Measurements from ENCODE around the gene PRKAR1B.

Gene PRKAR1B

GRCh38 chr7:569996-570800 is 156.9 kb downstream of the PRKAR1B start:
- no peak for DNase-seq

DNA sequence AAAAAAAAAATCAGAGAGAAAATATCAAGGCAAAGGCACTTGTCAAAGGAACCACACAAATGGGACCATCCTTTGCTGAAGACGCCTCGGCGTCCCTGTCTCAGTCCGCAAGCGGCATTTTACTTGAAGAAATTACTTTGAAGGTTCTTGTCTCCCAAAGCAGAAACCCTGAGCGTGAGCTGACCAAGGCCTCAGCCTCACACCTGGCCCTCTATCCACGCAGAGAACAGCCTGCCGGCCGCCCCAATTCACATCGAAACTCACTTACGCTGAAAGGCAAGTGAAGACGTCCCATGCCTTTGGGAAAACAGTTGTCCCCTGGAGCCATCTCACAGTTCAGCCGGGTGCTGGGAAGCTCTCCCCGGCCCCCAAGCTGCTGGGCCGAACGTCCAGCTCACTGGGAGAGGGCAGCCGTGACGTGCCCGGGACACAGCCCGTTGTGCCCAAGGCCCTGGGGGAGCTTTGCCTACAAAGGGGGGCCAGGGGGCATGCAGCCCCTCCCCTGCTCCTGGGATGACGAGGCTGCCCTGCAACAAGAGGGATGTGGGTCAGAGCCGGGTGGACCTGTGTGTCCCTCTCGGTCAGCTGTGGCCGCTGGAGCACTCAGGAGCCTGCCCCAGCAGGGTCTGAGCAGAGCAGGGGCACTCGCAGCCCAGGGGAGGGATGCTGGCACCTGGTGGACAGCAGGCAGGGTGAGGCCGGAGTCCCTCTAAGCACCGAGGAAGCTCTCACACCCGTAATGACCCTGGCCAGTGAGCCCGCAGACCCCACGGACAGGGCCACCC is 157.8 kb downstream of the PRKAR1B start:
- DNase-seq = no peak

GRCh38 chr7:568031-568951 is 158.8 kb downstream of the PRKAR1B start:
- DNase-seq = no peak

DNA sequence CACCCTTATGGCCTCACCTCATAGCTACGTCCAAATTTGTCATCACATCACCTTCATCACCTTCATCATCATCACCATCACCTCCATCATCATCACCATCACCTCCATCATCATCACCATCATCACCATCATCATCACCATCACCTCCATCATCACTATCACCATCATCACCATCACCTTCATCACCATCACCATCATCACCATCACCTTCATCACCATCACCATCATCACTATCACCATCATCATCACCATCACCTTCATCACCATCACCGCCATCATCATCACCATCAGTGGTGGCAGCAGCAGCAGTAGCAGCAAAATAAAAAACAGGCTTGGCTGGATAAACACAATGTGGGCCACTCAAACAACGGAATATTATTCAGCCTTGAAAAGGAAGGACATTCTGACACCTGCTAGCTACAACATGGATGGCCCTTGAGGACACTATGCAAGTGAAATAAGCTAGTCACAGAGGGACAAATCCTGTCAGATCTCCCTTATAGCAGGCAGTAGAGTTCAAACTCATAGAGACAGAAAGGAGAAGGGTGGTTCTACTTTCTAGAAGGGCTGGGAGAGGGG is 159.7 kb downstream of the PRKAR1B start:
- no peak for DNase-seq

GRCh38 chr7:566100-566499 is 161.0 kb downstream of the PRKAR1B start:
- no peak for DNase-seq

GRCh38 chr7:564176-564865 is 162.8 kb downstream of the PRKAR1B start:
- DNase-seq = no peak

DNA sequence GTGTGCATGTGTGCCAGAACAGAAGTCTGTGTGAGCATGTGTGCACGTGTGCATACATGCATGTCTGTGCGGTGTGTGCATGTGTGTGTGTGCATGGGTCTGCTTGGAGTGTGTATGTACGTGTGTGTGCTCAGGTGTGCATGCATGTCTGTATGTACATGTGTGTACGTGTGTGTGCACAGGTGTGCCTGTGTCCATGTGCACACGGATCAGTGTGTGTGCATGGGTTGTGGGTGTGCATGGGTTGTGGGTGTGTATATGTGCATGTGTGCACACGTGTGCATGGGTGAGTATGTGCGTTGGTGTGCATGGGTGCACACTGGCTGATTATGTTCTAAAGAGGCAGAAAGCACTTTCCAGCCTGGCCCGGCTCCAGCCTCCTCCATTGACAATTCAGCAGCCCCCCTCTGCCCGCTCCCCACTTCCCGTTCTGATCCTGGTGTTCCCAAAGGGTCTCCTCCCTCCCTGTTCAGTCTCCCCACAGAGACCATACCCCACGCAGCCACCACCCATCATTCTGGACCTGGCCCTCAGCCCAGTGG is 163.4 kb downstream of the PRKAR1B start:
- DNase-seq = no peak

DNA sequence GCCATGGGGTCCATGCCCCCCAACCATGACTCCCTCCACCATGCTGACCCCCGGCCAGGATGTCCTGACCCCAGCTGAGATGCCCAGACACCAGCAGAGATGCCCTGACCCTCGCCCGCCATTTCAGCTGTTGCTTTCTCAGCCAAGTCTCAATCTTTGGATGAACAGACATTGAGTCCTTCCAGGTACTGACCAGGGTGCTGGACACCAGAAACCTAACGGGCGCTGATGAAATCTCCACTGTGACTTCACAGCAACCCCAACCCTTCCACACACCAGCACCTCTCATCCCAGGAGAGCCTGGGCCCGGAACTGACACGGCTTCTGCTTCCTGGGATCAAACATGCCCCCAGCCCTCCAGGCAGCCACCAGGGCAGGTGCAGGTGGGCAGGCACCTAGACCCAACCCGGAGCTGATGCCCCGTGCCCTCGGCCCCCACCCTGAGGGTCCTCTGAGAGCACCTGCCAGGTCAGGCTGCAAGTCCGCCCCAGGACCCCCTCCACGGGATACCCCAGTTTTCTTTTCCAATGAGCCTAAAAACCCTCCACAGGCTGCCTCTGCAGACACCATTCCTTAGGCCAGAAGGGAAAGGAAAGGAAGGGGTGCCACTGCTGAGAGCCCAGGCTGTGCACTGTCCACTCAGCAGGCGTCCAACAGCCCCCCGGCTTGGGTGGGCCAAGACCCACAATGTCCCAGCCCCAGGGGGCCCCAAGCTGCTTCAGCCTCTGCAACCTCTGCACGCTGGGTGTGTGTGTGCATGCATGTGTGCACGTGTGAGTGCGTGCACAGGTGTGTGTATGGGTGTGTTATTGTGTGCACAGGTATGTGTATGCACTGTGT is 164.1 kb downstream of the PRKAR1B start:
- no peak for DNase-seq

- no peak for DNase-seq
Observed at GRCh38 chr7:562374-562675, 164.8 kb downstream of the PRKAR1B start.

- no peak for DNase-seq
Observed at GRCh38 chr7:561631-562373, 165.3 kb downstream of the PRKAR1B start.

GRCh38 chr7:560966-561630 is 166.0 kb downstream of the PRKAR1B start:
- no peak for DNase-seq

GRCh38 chr7:559396-559705 is 167.7 kb downstream of the PRKAR1B start:
- no peak for DNase-seq

GRCh38 chr7:557558-557881 is 169.6 kb downstream of the PRKAR1B start:
- DNase-seq = no peak

GRCh38 chr7:556837-557557 is 170.1 kb downstream of the PRKAR1B start:
- DNase-seq = no peak

GRCh38 chr7:556291-556826 is 170.7 kb downstream of the PRKAR1B start:
- DNase-seq = no peak

GRCh38 chr7:555551-556160 is 171.4 kb downstream of the PRKAR1B start:
- DNase-seq = no peak

DNA sequence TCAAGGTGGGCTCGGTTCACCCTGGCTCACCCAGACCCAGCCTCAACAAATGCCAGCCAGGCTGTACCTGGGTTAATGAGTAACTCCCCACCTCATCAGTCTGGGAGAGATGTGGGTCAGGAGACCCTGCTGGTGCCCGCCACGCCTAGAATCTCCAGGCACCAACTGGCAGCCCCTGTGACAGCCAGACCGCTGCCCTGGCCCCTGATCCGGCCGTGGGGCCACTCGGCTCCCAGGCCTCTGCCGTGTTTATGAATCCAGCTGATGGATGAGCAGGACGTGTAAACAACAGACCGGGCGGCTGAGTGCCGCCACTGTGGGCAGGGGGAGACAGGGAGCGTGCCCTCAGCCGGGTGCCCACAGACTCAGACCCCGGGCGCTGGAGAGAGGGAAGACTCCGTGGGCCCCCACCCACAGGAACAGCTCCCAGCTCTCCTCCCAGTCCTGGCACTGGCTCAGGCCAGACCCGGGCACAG is 173.4 kb downstream of the PRKAR1B start:
- DNase-seq = no peak

GRCh38 chr7:552868-553635 is 174.0 kb downstream of the PRKAR1B start:
- no peak for DNase-seq
